ENCODE results near the gene BBIP1.
"Not testable (repeated sequence)": the region's sequence is repeated elsewhere in the genome, so short reads cannot be mapped to it uniquely, and the experiment has no call there.

The BBIP1 gene

DNA sequence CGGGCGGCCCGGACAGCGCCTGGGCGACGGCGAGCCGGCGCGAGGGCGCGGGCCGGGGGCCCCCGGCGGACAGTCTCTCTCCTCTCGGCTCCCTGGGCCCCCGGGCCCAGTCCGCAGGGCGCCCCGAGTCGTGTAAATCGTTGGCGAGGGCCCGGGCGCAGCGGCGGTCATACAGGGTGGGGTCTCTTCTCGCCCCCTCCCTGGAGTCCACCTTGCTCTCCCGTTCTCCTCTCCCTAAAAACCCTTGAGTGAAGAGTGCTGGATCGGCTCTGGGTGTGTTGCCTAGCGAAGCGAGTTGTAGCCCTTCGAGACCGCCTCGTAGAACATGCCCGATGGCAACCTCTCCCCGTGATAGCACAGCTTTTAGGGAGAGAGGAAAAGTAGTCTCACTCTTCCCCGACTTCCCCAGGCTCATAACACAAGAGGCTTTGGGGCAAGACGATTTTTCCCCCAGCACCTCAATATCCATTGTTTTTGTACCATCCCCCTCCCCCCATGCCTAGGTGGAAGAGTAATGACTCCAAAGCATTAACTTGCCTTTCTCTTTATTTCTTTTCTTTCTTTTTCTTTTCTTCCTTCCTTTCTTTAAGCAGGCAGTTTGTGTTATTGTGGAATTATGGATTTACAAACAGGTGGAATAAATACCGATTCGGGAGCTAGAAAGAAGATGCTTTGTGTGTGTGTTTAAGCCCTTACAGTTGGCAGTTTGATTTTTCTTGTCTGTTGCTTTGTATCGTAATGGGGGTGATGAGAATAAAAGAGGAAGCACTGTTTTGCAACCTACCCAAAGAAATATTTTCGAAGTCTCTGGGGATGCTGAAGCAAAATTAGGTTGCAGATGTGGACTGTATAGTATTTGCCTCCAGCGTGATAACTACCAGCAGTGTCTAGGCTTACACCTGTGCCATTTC, 1.2 kb upstream of the BBIP1 start:
- DNase-seq (ENCODE audit: low read depth), result no peak

DNA sequence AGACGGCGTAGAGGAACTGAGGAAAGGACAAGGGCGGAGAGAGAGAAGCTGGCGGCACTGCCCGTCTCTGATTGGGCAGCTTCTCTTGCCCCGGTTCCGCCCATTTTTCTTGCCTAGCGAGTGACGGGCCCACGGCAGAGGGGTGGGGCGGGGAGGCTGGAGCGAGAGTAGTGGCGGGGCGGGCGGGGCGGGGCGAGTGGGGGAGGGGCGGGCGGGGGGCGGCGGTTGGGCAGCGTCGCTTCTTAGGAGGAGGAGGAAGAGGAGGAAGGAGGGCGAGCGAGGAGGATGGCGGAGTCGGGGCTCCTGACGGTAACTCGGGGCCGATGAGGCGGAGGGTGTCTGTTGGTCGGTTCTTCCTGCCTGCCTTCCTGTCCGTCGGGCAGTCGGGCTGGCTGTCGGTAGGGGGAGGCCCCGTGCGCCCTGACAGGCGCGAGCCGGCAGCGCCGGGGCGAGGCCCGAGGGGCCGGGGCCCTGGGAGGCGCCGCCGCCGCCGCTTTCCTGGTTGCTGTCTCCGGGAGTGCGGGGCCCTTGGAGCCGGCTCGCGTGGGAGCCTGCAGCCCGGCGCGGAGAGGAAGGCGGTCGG, 460 bp upstream of the BBIP1 start, which contains the start of gene SHOC2:
Gene SHOC2 (plus strand): TSS at position 256 of the 583 bp plus-strand sequence. CDS start 44,755 bp downstream, outside the sequence.
- DNase-seq (ENCODE audit: low read depth), result no peak

DNA sequence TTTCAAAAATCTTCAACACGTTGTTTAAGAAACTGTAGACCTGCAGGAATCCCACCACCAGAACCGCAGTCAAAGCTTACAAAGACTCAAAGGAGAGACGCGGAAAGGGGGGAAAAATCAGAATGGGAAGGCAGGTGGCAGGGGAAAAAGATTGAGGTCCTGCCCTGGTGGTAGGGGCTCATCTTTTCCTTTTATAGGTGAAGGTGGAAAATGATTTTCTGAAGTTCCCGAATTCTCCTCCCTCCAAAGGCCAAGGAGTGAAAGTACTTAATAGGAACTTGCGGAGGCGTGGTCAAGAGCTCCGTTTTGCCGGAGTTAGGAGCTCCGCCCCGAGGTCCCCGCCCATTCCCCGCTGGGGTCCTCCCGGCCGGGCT, 724 bp downstream of the BBIP1 start:
- peak; percentile 86 for DNase-seq (ENCODE audit: low read depth)

DNA sequence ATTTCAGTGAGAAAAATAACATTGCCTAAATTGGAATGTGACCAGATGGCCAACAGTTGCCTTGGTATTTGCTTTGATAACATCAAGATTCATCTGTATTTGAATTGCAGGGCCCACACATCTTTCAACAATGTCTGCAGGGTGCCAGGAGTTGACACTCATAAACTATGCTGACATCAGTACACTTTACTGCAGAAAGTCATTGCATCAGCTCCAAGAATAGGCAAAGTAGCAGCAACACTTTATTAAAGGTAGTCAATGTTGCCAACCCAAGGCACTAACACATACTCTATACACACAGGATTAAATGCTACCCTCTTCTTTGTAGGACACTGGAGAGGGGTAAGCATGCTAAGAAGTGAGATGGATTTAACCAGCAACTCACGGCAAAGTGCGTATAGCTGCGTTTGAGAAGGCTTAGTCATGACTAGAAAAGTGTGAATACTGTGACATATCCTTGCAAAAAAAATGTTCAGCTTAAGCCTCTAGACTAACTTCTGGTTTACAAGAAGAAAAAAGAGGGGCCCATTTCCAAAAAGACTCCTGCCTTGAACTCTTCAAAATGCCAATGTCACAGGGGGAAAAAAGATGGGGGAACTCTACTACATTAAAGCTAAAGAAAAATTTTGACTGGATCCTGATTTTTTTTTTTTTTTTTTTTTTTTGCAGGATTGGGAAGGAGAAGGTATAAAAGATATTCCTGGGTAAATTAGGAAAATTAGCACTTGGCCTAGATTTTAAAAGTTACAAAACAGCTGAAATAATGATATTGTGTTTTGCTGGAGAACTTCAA, 2.2 kb downstream of the BBIP1 start:
- DNase-seq (ENCODE audit: low read depth), result no peak

DNA sequence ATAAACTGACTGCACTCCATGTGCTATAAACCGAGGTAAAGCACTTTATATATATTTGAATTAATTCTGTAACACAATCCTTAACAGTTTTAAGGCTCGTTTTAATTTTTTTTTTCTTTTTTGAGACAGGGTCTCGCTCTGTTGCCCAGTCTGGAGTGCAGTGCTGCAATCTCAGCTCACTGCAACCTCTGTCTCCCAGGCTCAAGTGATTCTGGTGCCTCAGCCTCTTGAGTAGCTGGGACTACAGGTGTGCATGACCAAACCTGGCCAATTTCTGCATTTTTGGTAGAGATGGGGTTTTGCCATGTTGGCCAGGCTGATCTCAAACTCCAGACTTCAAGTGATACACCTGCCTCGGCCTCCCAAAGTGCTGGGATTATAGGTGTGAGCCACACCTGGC, 3.4 kb downstream of the BBIP1 start:
- not testable (repeated sequence) for DNase-seq (ENCODE audit: low read depth)

DNA sequence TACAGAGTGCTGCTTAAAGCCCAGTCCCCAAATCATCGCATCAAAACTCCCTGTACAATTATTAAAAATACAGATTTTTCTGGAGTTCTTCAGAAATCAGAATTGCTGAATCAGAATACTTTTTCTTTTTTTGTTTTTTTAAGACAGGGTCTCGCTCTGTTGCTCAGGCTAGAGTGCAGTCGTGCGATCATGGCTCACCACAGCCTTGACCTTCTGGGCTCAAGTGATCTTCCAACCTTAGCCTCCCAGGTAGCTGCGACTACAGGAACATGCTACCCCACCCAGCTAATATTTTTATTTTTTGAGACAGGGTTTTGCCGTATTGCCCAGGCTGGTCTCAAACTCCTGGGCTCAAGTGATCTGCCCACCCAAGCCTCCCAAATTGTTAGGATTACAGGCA, 3.9 kb downstream of the BBIP1 start:
- DNase-seq (ENCODE audit: low read depth), result no peak

DNA sequence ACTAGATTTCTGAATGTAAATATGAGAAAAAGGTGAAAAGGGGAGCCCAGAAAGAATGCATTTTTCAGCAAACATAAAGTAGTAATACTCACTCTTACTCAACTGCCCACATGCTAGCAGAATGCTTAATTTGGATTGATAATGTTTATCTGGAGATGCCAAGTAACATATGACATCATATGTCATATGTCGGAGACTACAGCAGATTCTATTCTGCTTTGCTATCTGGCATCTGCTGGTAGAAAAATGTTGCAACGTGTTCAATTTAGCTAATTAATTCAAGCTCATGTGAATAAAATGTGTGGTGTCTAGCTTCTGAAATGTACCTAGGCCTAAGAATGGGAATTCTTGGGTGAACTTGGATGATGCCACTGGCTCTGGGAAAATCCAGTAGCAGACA, 4.5 kb downstream of the BBIP1 start:
- no peak for DNase-seq (ENCODE audit: low read depth)

DNA sequence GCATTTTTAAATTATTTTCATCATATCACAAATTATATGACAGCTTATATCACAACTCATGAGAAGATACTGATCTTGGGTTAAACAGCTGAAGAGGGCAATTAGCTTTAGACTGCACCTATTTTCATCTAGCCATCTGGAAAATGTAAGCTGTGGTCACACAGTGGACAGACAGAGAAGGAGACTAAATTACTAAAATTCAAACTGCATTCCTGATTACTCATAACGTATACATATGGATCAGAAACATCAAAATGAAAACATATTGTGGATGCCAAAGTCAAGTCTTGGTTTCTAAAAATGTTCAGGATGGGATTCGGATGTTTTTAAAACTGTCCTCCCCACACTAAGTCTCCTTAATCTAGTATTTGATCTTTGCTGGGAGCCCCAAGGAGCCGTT, 6.6 kb downstream of the BBIP1 start:
- DNase-seq (ENCODE audit: low read depth), result no peak

DNA sequence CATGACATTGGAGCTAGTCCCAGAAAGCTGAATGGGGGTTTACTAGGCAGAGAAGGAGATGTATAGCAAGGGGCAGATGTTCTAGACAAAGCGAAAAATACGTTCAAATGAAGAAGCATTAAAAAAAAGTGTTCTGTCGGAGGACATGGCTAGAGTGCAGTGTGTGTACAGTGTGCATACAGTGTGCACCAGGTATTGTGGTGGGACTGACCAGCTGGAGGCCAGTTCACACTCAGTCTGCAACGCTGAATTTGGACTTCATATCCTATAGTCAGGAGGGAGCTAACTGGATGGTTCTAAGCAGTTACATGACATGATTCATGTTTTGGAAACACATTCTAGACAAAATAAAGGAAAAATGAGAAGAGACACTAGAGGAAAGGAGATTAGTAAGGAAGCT, 8.8 kb downstream of the BBIP1 start:
- no peak for DNase-seq (ENCODE audit: low read depth)

DNA sequence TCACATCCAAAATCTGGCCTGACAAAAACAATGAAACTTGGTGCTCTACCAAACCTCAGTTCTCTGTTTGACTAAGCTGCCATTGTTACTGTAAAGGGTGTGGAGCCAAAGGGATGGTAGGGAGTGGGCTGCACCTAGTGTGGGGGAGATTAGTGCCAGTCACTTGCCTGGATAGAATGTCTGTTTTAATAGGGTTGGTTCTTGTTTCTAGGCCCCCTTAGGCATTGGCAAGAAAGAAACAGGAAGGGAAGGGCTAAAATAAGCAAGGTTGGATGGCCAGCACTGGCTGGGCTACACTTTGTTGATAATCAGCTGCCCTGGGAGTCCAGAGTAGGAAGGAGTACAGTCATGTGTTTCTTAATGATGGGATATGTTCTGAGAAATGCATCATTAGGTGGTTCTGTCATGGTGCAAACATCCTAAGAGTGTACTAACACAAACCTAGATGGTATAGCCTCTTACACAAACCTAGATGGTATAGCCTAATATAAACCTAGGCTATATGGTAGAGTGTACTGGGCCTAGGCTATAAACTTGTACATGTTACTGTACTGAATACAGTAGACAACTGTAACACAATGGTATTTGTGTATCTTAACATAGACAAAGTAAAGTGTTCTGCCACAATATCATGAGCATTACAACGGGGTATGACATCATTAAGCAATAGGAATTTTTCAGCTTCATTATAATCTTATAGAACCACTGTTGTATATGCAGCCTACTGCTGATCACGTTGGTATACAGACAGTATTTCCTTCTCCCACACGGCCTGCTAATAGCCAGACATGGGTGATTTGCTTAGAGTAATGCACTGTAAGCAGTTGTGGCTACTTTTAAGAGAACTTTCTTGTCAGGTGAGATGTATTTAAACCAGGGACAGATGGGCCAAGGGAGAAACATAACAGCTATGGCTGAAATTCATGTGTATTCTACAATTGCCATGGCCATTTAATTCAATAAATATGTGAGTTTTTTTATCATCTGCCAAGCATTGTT, 15.4 kb downstream of the BBIP1 start:
- DNase-seq (ENCODE audit: low read depth), result no peak

DNA sequence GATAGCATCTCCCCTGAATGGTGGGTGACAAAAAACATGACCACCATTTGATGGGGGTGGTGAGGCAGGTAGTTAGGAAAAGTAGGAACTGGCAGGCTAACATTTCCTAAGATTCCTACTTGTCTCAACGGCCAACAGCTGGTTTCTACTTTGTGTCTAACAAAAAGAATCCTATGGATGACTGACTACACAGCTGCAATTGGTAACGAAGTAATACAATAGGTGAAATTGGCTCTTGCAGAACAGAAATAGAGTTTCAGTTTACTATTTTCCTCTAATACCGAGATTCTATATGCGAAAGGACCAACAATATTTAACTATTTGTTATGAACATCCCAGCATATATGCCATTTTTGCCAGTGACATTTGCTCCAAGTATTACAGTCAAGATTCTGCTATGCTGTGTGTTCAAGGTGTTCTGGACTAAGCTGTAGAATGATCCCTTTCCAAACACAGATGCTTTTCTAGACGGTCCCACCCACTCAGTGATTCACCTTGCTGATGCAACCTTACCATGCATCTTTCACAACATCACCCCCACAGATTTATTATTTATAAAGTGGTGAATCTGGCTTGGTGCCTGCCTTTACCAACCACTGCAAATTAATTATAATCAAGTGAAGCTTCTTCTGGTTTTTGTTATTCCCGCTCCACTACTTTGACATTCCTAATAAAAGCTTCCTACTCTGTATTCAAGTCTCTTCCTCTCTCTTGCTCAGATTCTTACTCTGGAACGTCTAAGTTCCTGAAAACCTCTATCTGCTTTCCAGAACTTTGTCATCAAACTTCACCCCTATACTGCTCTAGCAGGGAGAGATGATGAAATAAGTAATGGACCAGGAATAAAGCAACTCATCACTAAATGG, 16.8 kb downstream of the BBIP1 start:
- no peak for DNase-seq (ENCODE audit: low read depth)

DNA sequence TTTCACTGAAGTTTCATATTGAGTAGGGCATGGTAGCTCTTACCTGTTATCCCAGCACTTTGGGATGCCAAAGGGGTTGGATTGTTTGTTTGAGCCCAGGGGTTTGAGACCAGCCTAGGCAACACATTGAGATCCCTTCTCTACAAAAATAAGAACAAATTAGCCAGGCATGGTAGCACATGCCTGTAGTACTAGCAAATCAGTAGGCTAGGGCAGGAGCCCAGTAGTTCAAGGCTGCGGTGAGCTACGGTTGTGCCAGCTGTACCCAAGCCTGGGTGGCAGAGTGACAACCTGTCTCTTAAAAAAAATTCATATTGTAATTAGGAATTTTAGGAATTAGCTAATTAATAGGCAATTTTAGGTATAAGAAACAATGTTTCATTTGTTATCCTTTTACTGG, 18.0 kb downstream of the BBIP1 start:
- DNase-seq (ENCODE audit: low read depth), result no peak

DNA sequence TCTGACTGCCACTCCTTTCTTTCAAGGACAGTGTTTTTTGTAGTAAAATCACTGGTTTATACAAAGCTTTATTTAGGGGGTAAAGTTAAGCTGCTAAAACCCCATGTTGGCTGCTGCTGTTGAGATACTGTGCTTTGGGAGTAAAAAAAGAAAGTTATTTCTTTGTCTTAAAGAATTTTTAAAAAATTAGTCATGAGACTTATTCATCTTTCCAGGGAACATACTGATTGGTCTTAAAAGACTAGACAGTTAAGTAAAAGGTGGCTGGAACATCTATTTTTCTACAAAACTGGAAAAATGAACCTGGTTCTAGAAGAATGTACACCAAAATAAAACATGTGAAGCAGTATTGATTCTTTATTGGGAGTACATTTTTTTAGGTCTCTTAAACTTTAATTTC, 20.6 kb downstream of the BBIP1 start:
- DNase-seq (ENCODE audit: low read depth), result no peak

DNA sequence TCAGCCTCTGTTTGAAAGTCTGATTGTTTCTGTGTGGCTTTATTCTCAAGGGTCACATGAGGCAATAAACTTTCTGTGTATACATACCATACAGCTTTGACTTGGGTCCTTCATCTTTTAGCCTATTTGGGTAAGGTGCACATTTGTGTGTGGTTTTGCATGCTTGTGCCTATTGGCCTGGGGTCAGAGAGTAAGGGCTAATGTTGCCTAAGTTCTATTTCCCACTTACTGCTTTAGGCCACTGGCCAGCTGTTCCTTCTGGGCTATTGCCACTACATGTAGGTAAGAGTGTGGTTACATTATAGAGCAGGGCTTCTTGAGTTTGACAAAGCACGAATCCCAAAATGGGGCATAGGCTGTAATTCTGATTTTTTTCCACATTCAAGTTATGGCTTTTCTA, 21.8 kb downstream of the BBIP1 start:
- no peak for DNase-seq (ENCODE audit: low read depth)

DNA sequence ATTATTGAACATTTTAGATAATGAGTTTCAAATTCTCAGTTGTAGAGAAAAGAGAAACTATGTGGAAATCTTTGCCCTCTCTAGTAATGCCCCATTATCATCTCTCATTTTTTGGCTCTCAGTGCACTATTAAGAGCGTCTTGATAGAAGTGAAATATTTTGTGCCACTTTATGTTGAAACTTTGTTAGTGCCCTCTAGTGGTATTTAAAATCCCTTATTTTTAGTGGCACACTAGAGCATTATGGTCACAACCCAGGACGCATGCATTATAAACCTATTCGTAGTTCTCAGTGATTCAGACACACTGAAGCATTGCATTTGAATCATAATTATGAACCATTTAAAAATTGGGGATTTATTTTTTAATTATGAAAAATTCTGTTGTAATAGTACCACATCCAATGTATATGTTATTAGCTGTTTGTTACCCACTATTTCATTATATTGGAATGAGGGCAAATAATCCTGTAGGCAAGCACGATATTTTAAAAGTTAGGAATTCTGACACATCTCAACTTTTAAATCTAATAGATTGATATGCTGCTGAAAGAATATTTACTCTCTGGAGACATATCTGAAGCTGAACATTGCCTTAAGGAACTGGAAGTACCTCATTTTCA, 25.3 kb downstream of the BBIP1 start:
- DNase-seq (ENCODE audit: low read depth), result no peak

DNA sequence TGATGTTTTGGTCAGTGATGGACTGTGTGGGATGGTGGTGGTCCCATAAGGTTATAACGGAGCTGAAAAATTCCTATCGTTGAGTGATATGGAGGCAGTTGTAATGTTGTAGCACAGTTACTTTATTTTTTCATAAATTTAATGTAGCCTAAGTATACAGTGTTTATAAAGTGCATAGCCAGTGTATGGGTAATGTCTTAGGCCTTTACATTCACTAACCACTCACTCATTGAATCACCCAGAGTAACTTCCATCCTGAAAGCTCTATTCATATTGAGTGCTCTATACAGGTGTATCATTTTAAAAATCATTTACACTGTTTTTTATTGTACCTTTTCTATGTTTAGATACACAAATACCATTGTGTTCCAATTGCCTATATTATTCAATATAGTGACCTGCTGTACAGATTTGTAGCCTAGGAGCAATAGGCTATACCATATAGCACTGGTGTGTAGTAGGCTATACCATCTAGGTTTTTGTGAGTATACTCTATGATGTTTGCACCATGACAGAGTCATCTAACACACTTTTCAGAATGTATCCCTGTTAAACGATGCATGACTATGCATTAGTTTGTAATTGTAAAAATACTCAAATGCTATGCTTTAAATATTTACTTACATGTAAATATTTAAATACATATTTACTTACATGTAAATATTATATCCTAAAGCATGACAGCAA, 26.2 kb downstream of the BBIP1 start:
- no peak for DNase-seq (ENCODE audit: low read depth)

DNA sequence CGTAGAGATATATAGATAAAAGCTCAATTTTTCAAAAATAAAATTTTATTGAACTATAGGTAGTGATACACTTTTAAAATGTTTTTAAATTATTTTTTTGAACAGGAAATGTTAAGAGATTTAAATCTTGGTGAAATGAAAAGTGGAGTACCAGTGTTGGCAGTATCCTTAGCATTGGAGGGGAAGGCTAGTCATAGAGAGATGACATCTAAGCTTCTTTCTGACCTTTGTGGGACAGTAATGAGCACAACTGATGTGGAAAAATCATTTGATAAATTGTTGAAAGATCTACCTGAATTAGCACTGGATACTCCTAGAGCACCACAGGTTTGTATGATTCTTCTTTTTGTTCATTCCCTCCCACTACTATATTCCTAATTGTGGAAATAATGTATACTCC, 31.4 kb downstream of the BBIP1 start:
- DNase-seq (ENCODE audit: low read depth), result no peak

DNA sequence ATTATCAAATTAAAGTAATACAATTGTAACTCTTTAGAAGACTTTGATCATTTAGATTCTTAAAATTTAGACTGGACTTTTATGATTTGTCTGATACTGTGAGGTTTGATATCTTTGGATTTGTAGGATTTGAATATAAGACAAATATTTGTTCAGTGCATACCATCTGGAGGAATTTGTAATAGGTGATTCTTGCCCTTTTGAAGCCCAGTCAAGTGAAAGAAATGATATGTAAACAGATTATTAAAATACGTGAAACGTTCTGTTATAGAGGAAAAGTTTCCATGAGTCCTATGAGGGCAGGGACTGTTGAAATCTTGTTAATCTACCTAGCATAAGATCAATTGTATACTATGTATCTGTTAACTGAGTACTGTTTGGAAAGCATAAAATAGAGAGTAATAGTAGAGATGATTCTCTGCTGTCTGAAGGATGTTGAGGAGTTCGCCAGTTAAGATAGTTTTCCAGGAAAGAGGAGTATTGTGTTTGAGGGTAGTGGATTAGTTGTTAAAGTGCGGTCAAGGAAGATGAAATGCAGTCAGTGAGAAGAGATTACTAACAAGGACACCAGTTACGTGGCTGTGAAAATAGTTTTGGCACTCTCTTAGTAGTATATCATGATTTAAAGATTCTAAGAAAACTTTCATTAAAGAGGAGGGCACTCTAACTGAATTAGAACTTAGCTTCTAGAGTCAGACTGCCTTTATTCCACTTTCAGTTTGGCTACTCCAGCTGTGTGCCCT, 32.9 kb downstream of the BBIP1 start:
- DNase-seq (ENCODE audit: low read depth), result no peak

DNA sequence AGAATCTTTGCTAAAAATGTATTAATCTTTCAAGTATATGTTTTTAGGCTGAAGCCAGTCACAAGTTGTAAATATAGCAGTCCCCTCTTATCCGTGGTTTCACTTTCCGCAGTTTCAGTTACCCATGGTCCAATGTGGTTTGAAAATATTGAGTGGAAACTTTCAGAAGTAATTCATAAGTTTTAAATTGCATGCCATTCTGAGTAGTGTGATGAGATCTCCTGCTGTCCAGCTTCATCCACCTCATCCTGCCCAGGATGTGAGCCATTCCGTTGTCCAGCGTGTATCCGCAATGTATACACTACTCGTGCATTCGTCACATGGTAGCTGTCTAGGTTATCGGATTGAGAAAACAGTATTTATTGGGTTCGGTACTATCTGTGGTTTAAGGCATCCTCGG, 35.1 kb downstream of the BBIP1 start:
- DNase-seq (ENCODE audit: low read depth), result no peak

All from non-pigmented ciliary epithelial cell (primary cell).